Gastrocnemius medialis (tissue), 4 donors: Measurements from ENCODE around the gene ADRB2. TPM values are rescaled to one million over a fixed set of nuclear protein-coding genes. Genes with fewer than 3 reads are reported as not detected.
A peak's percentile ranks its signal among the peaks of the same experiment; 100 is the strongest.
"Not testable (repeated sequence)": the region's sequence is repeated elsewhere in the genome, so short reads cannot be mapped to it uniquely, and the experiment has no call there.

ENCODE experiments used
- ATAC-seq, 2 donors: fragments of 150-250 bp; one replicate each; pipeline ENCODE4 v1.9.1; 2016
- DNase-seq, 2 donors: peaks; one replicate each; pipeline ENCODE4 v3.0.0-alpha.2; 2019
- H3K27ac ChIP-seq, 4 donors: fragments of 200-600 bp; sonication (generic); 1 replicate in 1 of 4; 2 replicates in 3 of 4; pipeline ENCODE4 v1.5.1; 2016 to 2018; ENCODE audit warnings: mild to moderate bottlenecking in 2 of 4, moderate library complexity in 1 of 4
- H3K27me3 ChIP-seq, 3 donors: fragments of 200-600 bp; sonication (generic) in 2 of 3; 1 replicate in 1 of 3; 2 replicates in 2 of 3; pipeline versions ENCODE4 v1.5.1 to v1.6.0; 2016 to 2019; ENCODE audit warnings: mild to moderate bottlenecking in 1 of 3, moderate library complexity in 1 of 3
- H3K36me3 ChIP-seq, 2 donors: fragments of 200-600 bp; sonication (generic) in 1 of 2; one replicate each; pipeline ENCODE4 v1.5.1; 2017 to 2018
- H3K4me1 ChIP-seq, 2 donors: fragments of 200-600 bp; sonication (generic) in 1 of 2; one replicate each; pipeline ENCODE4 v1.5.1; 2016 to 2017; ENCODE audit warnings: mild to moderate bottlenecking in 2 of 2
- H3K4me3 ChIP-seq, 4 donors: fragments of 200-600 bp; sonication (generic) in 3 of 4; 1 replicate in 1 of 4; 2 replicates in 3 of 4; pipeline ENCODE4 v1.5.1; 2016 to 2019; ENCODE audit warnings: mild to moderate bottlenecking in 2 of 4
- H3K9me3 ChIP-seq, 3 donors: fragments of 200-600 bp; sonication (generic) in 2 of 3; 1 replicate in 1 of 3; 2 replicates in 2 of 3; pipeline ENCODE4 v1.5.1; 2016 to 2019
- POLR2A ChIP-seq, 2 donors: fragments of 450-650 bp; IDR thresholded peaks; one replicate each; pipeline ENCODE4 v1.6.1; 2017; ENCODE audit warnings: antibody characterized with exemption in 2 of 2, mild to moderate bottlenecking in 2 of 2, moderate library complexity in 2 of 2
- in situ Hi-C, 4 donors: fragments of 200-750 bp; cut with MboI; loops; one replicate each; pipeline versions ENCODE4 v1.15.0 to v1.8.0; 2017; ENCODE audit warnings: low sequenced_read_pairs in 4 of 4
- intact Hi-C: fragments of 100-400 bp; cut with DNase I; formaldehyde crosslinking; loops from one replicate; pipeline ENCODE4 v1.15.1; 2023; ENCODE audit warnings: low total_unique reads
- total RNA-seq, 4 donors: library from RNA; depleted of rRNA; stranded (reverse); fragments of >200 nt; gene quantifications; one replicate each; pipeline versions ENCODE4 v1.1.0 to v1.2.3, GENCODE V29; 2016
- TF ChIP-seq, protein P1 (sequence below), 5 experiments: fragments of 450-650 bp in 3 of 5; fragments of 200-600 bp in 2 of 5; sonication (generic) in 2 of 5; IDR thresholded peaks in 4 of 5; conservative IDR thresholded peaks in 1 of 5; 1 replicate in 4 of 5; 2 replicates in 1 of 5; pipeline ENCODE4 v1.5.1; 2016 to 2019; ENCODE audit warnings: antibody characterized with exemption in 5 of 5, mild to moderate bottlenecking in 3 of 5, moderate library complexity in 3 of 5

ADRB2 gene
- total RNA-seq, 4 donors from 2014 or later = 4.2 to 17.3 (median 6.8) TPM

- intact Hi-C loops = no loop called here
- in situ Hi-C loops = no loop called here
- peak; percentile 22 to 45 for ATAC-seq
- no peak for DNase-seq
- TF ChIP-seq POLR2A (IDR thresholded peaks at IDR 0.05) = no peak
- TF ChIP-seq, protein P1, sequence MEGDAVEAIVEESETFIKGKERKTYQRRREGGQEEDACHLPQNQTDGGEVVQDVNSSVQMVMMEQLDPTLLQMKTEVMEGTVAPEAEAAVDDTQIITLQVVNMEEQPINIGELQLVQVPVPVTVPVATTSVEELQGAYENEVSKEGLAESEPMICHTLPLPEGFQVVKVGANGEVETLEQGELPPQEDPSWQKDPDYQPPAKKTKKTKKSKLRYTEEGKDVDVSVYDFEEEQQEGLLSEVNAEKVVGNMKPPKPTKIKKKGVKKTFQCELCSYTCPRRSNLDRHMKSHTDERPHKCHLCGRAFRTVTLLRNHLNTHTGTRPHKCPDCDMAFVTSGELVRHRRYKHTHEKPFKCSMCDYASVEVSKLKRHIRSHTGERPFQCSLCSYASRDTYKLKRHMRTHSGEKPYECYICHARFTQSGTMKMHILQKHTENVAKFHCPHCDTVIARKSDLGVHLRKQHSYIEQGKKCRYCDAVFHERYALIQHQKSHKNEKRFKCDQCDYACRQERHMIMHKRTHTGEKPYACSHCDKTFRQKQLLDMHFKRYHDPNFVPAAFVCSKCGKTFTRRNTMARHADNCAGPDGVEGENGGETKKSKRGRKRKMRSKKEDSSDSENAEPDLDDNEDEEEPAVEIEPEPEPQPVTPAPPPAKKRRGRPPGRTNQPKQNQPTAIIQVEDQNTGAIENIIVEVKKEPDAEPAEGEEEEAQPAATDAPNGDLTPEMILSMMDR (IDR thresholded peaks at IDR 0.05 in 4 of 5, conservative IDR thresholded peaks at IDR 0.05 in 1 of 5) = no peak
- Histone ChIP-seq H3K27me3 (no peaks in the 10 kb centered on the region), H3K9me3 (no peaks in the 10 kb centered on the region), H3K27ac (peak overlapping the region; percentile 5 to 62 (median 38)), H3K36me3 (no peaks in the 10 kb centered on the region), H3K4me1 (peaks cover 12 to 27% of the 10 kb centered on the region in 2 donors), H3K4me3 (no peak overlapping the region)
Observed at GRCh38 chr5:148873690-148874485, 47.5 kb downstream of the ADRB2 start.

- intact Hi-C loops (no loop called here), in situ Hi-C loops (no loop called here)
- ATAC-seq (peak in 1 of 2 donors; percentile 27), DNase-seq (no peak)
- H3K9me3 ChIP-seq = no peaks in the 10 kb centered on the region
- H3K36me3 ChIP-seq = no peaks in the 10 kb centered on the region
- no peak for TF ChIP-seq POLR2A (IDR thresholded peaks at IDR 0.05)
- TF ChIP-seq, protein P1 (IDR thresholded peaks at IDR 0.05 in 4 of 5, conservative IDR thresholded peaks at IDR 0.05 in 1 of 5) = no peak
- peaks cover 12 to 27% of the 10 kb centered on the region in 2 donors for H3K4me1 ChIP-seq
- no peak overlapping the region for H3K4me3 ChIP-seq
- H3K27me3 ChIP-seq = no peaks in the 10 kb centered on the region
- H3K27ac ChIP-seq = peak overlapping the region in 1 of 4 donors; percentile 10
Observed at GRCh38 chr5:148875205-148875875, 48.9 kb downstream of the ADRB2 start.

GRCh38 chr5:148877436-148877835 is 51.0 kb downstream of the ADRB2 start:
- H3K27me3 ChIP-seq, H3K27ac ChIP-seq, intact Hi-C loops, H3K36me3 ChIP-seq, H3K4me3 ChIP-seq, in situ Hi-C loops, H3K9me3 ChIP-seq, ATAC-seq, DNase-seq: not testable (repeated sequence)
- peaks cover 10 to 27% of the 10 kb centered on the region in 2 donors for H3K4me1 ChIP-seq

Other genes with a start within 250 kb of the ADRB2 start
- under 1 TPM in 2 of 4 donors, not detected in 2; 0.41 to 0.51 TPM for gene HTR4, start 172.1 kb upstream of the ADRB2 start, total RNA-seq
- under 1 TPM in 3 of 4 donors, not detected in 1; 0.10 to 0.41 (median 0.20) TPM for gene SH3TC2, start 236.5 kb downstream of the ADRB2 start, total RNA-seq